Measurements from ENCODE around the gene C1orf21. TPM values are rescaled to one million over a fixed set of nuclear protein-coding genes. Genes with fewer than 3 reads are reported as not detected.
"Not testable (repeated sequence)": the region's sequence is repeated elsewhere in the genome, so short reads cannot be mapped to it uniquely, and the experiment has no call there.

The C1orf21 gene
- total RNA-seq, 1 experiment from 2014 or later, result 15.0 TPM

GRCh38 chr1:184596950-184597645 lies 210.3 kb downstream of the C1orf21 start:
- no peak for DNase-seq (ENCODE audit: low read depth)

DNA sequence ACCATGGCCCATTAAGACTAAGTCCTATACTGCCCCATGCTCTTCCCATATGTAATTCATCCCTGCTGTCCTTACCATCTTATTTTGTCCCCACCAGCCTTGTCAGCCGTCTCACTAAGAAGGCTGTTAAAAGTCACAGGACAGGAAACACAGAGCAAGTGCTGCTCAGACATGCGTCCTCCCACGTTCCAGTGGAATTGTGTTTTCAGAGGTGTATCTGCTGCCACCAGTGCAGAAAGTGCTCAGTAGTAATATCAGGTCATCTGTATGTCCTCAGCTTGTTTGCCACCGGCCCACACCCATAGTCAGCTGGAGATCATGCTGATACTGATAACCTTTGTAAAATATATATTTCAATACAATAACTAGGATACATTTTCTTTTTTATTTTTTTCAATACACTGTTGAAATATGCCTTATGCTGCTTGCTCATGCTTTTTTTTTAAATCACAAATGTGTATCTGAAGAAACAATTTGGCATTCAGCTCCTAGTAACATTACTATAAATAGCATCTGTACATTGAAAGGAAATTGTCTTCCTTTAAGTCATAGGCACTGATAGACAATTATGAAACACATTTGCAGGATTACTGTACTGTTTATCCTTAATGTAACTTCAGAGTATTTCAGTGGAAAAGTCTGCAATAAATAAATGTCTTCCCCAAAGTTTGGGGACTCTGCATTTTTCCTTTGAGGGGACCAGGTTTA lies 211.0 kb downstream of the C1orf21 start:
- DNase-seq (ENCODE audit: low read depth), result no peak

DNA sequence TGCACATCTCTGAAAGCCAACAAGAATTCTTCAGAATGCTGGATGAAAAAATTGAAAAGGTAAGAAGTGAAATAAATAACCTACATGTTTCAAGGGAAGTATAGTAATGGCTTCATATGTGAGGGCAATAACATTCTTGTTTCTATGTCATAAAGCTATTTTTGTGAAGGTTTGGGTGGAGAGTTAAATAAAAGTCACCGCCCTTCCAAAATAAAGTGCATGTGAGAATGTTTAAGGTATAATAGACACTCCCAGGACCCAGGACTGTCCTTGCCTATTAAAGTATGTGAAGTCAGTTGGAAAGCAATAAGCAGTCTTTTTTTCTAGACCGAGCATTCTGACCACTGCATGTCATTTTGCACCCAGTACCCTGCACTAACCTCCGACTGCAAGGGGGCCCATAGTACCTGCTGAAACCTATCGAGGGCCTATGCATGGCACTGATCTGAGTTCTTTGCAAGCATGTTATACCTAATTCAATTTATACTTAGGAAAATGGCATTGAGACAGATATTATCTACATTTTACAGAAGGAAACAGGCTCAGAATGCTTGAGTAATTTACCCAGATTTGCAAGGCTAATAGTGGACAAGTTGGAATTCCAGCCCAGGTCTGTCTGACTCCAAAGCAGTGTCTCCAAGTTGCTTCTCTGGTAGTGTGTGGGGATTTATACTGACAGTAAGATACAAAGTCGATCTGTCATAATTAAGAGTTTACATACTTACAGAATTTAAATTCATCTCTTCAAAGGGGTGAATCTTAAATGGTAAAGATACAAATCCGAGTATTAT lies 211.8 kb downstream of the C1orf21 start:
- no peak for DNase-seq (ENCODE audit: low read depth)

DNA sequence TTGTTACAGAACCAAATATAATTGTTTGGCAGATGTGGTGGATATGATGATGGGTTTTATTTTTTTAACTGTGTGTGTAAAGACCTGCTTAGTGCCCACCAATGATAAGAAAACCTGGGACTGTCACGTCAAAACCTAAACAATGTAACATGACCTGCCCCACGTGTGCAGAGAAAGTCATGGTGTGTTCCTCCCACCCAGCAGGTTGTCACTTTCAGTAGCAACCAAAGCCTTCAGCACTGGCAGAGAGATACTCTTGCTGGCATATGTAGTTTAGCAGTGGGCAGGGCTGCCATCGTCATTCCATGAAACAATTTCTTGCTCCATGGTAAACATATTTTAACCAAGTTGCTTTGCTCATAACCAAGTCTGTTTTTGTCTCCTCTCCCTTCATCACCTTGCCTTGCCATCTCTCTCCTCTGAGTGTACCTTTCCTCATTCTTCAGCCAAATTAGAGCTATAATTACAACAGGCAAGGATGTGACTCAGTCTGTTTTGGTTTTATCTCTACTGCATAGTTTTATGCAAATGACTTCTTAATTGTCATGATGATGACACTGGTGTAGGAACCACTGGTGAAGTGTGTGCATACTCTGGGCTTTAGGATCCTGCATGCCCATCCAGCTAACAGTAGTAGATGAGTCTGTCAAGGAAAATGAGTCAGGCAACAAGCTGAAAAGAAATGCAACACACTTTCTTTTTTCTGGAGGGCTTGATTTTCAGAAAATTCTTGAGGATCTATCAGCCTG lies 217.5 kb downstream of the C1orf21 start:
- no peak for DNase-seq (ENCODE audit: low read depth)

- no peak for DNase-seq (ENCODE audit: low read depth)
These were observed 219.1 kb downstream of the C1orf21 start for GRCh38 chr1:184605941-184606340.

GRCh38 chr1:184606786-184607185 lies 220.0 kb downstream of the C1orf21 start:
- no peak for DNase-seq (ENCODE audit: low read depth)

DNA sequence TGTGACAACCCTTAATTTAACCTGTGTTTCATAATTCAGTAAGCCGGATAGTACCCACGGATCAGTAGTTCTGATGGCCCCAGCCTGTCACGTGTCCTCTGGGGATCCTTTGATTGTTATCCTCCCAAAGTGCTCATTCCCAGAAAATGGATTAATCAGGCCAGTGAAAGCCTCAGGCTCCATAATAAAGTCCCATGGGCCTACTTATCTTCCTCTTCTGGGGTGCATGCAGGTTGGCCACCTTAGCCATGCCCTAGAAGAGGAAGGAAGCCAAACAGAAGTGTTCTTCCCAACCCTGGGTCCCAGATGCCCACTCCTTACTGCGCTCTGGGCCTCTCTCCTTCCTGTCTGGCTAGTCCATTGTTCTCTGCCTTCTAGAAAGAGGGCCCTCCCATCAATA lies 221.8 kb downstream of the C1orf21 start:
- DNase-seq (ENCODE audit: low read depth), result no peak

- no peak for DNase-seq (ENCODE audit: low read depth)
These were observed 222.2 kb downstream of the C1orf21 start for GRCh38 chr1:184608990-184609389.

- DNase-seq (ENCODE audit: low read depth), result no peak
These were observed 224.2 kb downstream of the C1orf21 start for GRCh38 chr1:184610876-184611595.

DNA sequence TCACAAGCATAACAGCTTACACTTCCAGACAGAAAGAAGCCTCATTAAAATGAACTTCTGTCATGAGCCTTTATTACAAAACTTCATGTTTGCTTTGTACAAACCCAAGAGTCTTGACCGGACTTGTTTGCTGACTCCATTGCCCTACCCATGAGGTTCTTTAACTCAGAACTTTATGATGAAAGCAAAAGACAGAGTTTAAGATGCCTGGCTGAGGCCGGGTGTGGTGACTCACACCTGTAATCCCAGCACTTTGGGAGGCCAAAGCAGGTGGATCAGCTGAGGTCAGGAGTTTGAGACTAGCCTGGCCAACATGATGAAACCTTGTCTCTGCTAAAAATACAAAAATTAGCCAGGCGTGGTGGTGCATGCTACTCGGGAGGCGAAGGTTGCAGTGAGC lies 225.4 kb downstream of the C1orf21 start:
- not testable (repeated sequence) for DNase-seq (ENCODE audit: low read depth)

DNA sequence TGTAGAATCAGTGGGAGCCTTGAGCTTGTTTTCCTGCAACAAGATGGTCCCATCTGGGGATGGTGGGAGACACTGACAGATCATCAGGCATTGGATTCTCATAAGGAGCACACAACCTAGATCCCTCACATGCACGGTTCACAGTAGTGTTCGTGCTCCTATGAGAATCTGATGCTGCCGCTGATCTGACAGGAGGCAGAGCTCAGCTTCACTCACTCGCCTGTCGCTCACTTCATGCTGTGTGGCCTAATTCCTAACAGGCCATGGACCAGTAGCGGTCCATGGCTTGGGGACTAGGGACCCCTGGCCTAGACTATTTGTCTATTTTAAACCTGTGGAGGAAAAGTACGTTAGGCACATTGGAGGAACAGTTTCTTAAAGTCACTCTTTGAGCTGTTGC lies 227.8 kb downstream of the C1orf21 start:
- no peak for DNase-seq (ENCODE audit: low read depth)

DNA sequence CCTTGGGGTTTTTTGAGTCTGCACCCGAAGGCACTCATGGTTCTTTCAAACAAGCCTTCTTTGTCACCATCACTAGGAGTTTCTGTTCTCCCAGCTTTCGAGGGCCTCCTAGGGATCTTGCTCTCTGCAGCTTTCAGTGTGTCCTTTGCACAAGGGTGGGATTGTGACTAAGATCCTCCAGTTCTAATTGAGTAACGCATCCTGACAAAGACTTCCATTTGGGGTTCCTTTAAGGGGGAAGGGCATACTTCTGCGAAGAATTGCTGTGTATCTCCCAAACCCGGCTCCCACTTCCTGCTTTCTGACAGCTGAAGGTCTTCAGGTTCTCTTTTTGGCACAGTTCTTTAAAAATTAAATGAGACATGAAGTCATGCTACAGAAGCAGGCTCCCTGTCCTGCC lies 228.5 kb downstream of the C1orf21 start:
- no peak for DNase-seq (ENCODE audit: low read depth)

GRCh38 chr1:184616504-184616903 lies 229.7 kb downstream of the C1orf21 start:
- DNase-seq (ENCODE audit: low read depth), result no peak

DNA sequence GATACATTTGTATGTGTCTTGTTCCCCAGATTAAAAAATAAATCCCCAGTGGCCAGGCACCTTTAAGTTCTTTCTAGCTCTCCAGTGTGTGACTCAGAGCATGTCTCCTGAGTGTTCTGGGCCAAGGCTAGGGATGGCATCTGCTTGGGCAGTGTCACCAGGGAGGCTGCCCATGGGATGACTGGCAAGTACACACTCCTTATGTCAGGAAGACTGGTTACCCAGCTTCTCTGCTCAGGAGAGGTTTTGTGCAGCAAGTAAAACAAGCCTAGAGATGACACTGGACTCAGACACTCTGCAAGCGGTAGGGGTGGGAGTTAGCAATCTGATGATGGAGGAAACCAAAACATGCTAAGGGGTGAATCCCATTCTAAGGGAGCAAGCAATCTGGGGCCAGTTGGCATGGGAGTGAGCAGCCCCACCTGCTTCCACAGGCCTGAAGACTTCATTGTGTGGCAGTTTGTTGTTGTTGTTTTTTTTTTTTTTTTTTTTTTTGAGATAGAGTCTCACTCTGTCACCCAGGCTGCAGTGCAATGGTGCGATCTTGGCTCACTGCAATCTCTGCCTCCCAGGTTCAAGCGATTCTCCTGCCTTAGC lies 230.7 kb downstream of the C1orf21 start:
- no peak for DNase-seq (ENCODE audit: low read depth)

DNA sequence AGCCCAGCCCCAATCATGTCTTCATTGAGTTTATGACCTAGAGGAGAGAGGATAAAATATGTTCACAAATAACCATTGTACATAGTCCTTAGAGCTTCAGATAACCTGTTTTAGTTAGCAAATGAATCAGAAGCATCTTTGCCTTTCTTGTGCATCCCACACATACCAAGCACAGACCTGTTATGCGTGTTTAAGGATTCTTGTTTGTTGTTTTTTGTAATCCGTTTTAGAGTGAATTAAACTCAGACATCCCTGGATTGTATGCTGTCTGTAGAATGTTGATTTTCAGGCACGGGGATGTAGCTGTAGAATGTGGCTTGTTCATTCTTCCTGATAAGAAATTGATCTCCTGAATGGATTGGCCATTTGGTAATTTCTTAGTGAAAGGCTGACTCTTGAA lies 232.0 kb downstream of the C1orf21 start:
- DNase-seq (ENCODE audit: low read depth), result no peak

DNA sequence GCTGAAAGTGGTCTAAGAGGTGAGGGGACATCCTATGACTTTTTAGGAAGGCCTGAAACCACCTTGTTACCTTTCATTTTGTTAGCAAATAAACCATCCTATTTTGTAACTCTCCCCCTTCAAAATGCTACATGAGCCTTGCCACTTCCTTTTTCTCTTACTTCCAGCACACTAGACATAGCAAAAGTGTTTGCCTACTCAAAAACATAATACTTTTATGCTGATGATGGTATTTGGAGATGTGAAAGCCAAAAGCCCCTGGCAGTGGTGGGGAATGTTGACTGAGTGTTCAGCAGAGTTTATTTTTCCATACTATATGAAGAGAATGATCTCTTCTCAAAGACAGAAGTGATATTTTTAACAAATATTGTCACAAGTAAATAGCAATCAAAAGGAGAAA lies 233.6 kb downstream of the C1orf21 start:
- DNase-seq (ENCODE audit: low read depth), result no peak

DNA sequence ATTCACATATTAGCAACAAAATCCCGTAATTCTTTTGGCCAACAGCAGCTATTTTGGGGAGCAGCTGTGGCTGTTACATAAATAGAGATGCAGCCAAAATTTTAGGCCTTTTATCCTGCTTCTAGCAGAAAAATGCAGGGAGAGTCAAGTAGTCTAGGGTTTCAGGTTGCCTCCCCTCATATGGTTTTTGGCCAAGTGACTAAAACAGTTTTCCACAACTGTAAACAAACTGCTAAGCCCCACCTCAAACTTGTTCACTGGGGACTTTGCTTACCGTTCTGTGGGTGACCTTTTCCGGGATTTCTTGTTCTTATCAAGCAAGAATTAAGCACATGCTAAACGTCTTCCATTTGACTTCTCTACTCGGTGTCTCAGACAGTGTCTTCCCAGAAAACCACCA lies 234.4 kb downstream of the C1orf21 start:
- no peak for DNase-seq (ENCODE audit: low read depth)

- no peak for DNase-seq (ENCODE audit: low read depth)
These were observed 235.5 kb downstream of the C1orf21 start for GRCh38 chr1:184622136-184622823.

- no peak for DNase-seq (ENCODE audit: low read depth)
These were observed 236.6 kb downstream of the C1orf21 start for GRCh38 chr1:184623404-184623803.

GRCh38 chr1:184624051-184624450 lies 237.2 kb downstream of the C1orf21 start:
- no peak for DNase-seq (ENCODE audit: low read depth)

Measured in HT1080 (cell line).